Neural crest cell (in vitro differentiated cells): ENCODE measurements around the gene C17orf100. TPM values are rescaled to one million over a fixed set of nuclear protein-coding genes. Genes with fewer than 3 reads are reported as not detected.

Experiments used
- DNase-seq: peaks from one replicate; pipeline ENCODE4 v3.0.0; 2021; ENCODE audit warnings: low read depth, mixed read lengths, low spot score
- H3K27ac Mint-ChIP-seq: one replicate; pipeline ENCODE4 v1.8.0; 2021; ENCODE audit warnings: mild to moderate bottlenecking, mixed read lengths; ENCODE audit not compliant: unreplicated experiment
- H3K27me3 Mint-ChIP-seq: 2 replicates; pipeline ENCODE4 v1.8.0; 2021; ENCODE audit warnings: low read depth, mild to moderate bottlenecking, mixed read lengths
- H3K36me3 Mint-ChIP-seq: 2 replicates; pipeline ENCODE4 v1.8.0; 2021; ENCODE audit warnings: low read depth, mild to moderate bottlenecking, mixed read lengths
- H3K4me1 Mint-ChIP-seq: 2 replicates; pipeline ENCODE4 v1.8.0; 2021; ENCODE audit warnings: mixed read lengths
- H3K4me3 Mint-ChIP-seq: one replicate; pipeline ENCODE4 v1.8.0; 2021; ENCODE audit warnings: mild to moderate bottlenecking, mixed read lengths
- H3K9me3 Mint-ChIP-seq: 2 replicates; pipeline ENCODE4 v1.8.0; 2021; ENCODE audit warnings: mixed read lengths
- microRNA-seq: library from miRNA; unstranded; fragments of <30 nt; microRNA quantifications from one replicate; pipeline ENCODE4, GENCODE V29; 2020
- total RNA-seq: library from RNA; stranded (reverse); gene quantifications from 2 replicates; pipeline ENCODE4 v1.2.1, GENCODE V29; 2021
- TF ChIP-seq, protein P1 (sequence below): fragments of 200-600 bp; sonication (generic); conservative IDR thresholded peaks from 2 replicates; pipeline ENCODE4 v1.5.0; 2021; ENCODE audit warnings: antibody characterized with exemption, mild to moderate bottlenecking

C17orf100 gene
- total RNA-seq, 1 donor from 2014 or later: 3.7 TPM

DNA sequence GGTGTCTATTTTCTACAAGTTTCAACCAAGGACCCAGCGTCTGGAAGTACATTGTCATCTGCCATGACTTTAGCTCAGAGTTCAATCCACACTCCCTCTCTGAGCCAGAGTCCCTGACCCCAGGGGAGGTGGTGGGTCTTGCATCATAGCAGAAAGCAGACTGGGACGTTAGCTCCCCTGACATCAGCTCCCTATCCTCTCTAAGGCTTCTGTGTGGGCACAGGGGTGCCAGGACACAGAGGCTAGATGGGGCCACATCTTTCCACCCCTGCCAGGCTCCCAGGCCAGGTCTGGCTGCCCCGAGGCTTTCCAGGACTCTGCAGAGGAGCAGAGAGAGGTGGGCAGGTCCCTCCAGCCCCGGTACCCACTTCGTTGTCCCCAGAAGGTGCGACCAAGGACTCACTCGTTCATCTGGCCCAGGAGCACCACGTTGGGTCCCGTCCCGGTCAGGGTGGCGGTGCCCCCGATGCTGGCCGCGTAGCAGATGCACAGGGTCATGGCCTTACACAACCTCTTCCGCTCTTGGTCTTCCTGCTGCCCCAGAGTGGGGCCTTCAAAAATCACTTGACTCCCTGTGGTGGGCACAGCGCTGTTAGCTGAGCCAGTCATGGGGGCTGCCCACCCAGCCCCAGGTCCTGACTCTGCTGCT lies 51.1 kb downstream of the C17orf100 start:
- Mint-ChIP-seq H3K27ac (no peak overlapping the region), H3K36me3 (no peaks in the 10 kb centered on the region), H3K27me3 (peaks cover 15% of the 10 kb centered on the region), H3K4me1 (no peaks in the 10 kb centered on the region), H3K4me3 (no peak overlapping the region), H3K9me3 (no peaks in the 10 kb centered on the region)
- TF ChIP-seq, protein P1, sequence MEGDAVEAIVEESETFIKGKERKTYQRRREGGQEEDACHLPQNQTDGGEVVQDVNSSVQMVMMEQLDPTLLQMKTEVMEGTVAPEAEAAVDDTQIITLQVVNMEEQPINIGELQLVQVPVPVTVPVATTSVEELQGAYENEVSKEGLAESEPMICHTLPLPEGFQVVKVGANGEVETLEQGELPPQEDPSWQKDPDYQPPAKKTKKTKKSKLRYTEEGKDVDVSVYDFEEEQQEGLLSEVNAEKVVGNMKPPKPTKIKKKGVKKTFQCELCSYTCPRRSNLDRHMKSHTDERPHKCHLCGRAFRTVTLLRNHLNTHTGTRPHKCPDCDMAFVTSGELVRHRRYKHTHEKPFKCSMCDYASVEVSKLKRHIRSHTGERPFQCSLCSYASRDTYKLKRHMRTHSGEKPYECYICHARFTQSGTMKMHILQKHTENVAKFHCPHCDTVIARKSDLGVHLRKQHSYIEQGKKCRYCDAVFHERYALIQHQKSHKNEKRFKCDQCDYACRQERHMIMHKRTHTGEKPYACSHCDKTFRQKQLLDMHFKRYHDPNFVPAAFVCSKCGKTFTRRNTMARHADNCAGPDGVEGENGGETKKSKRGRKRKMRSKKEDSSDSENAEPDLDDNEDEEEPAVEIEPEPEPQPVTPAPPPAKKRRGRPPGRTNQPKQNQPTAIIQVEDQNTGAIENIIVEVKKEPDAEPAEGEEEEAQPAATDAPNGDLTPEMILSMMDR: no peak
- no peak for DNase-seq

Small RNA genes within 50 kb of the gene (microRNA-seq; reads per million reads assigned to microRNA genes)
- gene MIR4520-1 (not detected), gene MIR4520-2 (not detected)

Other genes starting within 250 kb of the C17orf100 start
- gene AIPL1, start 216.6 kb upstream of the C17orf100 start, total RNA-seq: not detected in 2 replicates
- gene PIMREG, start 207.3 kb upstream of the C17orf100 start, total RNA-seq: 115 and 120 TPM in 2 replicates
- gene PITPNM3, start 95.2 kb upstream of the C17orf100 start, total RNA-seq: 1.3 and 1.4 TPM in 2 replicates
- 42.3 and 44.1 TPM in 2 replicates for gene KIAA0753, start 11.1 kb upstream of the C17orf100 start, total RNA-seq
- gene TXNDC17, start 10.7 kb upstream of the C17orf100 start, total RNA-seq: 112 and 117 TPM in 2 replicates
- gene MED31, start 157 bp upstream of the C17orf100 start, total RNA-seq: 23.0 and 27.7 TPM in 2 replicates
- gene SLC13A5, start 61.6 kb downstream of the C17orf100 start, total RNA-seq: 0.43 and 0.54 TPM in 2 replicates
- not detected in 2 replicates for gene XAF1, start 104.3 kb downstream of the C17orf100 start, total RNA-seq
- not detected in 2 replicates for gene FBXO39, start 124.5 kb downstream of the C17orf100 start, total RNA-seq
- gene TEKT1, start 180.0 kb downstream of the C17orf100 start, total RNA-seq: not detected in 2 replicates